ENCODE data around the gene HSPH1. TPM values are rescaled to one million over a fixed set of nuclear protein-coding genes. Genes with fewer than 3 reads are reported as not detected.

HSPH1 gene
- polyA plus RNA-seq, 4 donors: 110 to 145 (median 120) TPM

DNA sequence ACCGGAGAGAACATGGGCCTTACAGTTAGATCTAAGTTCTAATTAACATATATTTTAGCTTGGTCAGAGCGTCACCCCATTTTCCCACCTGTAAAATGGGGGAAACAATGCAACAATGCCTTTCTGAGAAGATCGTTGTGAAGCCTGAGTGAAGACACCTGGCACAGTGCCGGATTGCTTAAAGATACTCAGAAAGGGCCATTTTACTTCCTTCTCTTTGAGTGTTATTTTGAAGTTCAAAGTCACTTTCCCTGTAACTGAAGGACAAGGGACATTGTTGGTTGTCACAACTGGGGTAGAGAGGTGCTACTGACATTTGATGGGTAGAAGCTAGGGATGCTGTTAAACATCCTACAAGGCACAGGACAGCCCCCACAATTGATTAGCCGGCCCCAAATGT lies 28.1 kb downstream of the HSPH1 start:
- no peak for DNase-seq (ENCODE audit: low read depth in 4 of 4, low spot score in 2 of 4)

DNA sequence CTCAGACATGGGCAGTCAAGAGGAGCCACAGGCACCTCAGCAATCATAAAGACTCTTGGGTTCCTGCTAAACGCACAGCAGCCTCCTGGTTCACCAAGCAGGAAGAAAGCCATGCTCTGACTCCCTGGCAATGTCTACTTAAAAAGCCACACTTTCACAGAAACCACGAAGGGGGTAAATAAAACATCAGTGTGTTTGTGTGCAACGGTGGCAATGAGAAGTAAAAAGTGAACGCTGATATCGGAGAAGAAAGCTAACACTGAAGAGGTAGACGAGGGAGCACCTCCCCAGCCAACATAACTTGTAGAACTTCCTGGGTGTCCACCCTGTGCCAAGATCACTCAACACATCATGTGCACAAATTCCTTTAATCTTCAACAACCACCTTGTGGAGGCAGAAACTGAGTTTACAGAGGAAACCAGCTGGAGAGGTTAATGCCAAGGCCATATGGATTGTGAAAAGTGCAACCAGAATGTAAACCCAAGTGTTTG lies 30.2 kb downstream of the HSPH1 start:
- no peak for DNase-seq (ENCODE audit: low read depth in 4 of 4, low spot score in 2 of 4)

DNA sequence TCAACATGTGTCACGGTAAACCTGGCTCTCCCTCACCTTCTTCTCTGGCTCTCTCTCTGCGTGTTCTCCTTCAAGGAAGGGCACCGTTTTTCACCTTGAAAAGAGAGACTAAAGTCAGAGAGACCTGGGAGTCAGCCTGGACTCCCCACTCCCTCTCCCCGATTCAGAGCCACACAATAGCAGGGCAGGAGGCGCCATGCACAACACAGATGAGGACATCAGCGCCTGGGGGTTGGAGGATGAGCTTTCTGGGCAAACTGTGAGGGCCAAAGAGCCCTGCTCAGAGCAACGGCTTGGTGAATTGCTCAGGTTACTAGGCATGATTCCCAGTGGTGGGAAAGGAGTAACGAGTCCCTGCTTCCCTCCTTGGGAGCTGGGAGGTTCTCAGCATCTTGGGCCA lies 32.3 kb downstream of the HSPH1 start:
- DNase-seq (ENCODE audit: low read depth in 4 of 4, low spot score in 2 of 4): no peak

DNA sequence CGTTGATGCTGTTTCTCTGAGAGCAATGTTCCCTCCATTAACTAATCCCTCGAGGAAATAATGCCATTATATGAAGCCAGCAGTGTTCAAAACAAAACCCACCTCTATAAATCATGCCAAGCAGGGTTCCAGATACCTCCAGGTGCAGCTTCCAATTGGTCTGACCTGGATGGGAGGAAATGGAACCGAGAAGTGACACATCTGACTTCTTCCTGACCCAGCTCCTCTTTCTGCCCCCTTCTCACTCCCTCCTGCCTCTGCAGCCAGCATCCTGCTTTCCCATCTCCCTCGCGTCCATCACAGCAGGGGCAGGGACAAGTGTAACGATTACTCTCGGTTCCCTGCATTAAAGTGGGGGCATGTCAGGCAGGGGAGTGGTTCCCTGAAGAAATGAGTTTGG lies 37.5 kb downstream of the HSPH1 start:
- DNase-seq (ENCODE audit: low read depth in 4 of 4, low spot score in 2 of 4): no peak

DNA sequence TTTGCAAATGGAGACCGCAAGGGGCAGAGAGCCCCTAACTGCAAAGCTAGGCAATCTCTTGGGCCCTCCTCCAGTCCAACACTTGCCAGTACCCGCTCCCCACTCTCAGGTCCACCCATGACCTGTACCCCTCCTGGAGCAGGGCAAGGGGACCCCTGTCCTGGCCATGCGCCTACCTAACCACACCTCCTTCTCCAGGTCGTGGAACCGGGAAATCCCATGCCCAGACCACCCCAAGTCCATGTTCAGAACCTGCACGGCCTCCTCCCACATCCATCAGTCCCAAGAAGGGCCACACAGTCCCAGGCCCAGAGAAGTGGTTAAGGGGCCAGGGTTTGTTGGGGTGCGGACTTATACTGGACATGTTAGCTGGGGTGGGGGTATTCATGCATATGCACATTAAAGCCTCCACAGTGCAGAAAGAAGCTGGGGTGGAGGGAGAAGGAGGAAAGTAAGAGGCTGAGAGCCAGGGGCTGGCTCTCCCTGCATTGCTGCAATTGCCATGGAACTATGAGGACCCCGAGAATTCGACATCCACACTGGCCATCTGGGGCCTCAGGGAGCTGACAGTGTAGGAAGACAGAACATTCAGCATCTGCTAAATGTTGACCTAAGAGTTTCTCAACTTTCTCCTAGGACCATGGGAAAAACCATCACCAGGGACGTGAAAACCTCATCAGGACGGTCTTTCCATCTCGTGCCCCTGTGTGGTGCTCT lies 39.0 kb downstream of the HSPH1 start:
- no peak for DNase-seq (ENCODE audit: low read depth in 4 of 4, low spot score in 2 of 4)

DNA sequence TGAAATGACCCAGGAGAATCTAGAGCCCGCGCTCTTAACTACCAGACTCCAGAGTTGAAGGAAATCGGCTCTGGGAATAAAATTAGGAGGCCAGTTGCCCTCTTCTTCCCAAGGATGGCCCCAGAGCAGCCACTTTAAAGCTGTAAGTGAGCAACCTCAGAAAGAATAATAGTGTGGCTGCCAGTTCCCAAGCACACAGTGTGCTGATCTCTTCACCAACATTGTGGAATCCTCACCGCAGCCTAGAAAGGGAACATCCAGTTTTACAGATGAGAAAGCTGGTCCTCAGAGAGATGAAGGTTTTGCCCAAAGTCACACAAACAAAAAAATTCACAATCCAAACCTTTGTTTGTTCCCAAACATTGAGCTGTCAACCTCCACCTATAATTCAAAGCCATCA lies 39.6 kb downstream of the HSPH1 start:
- DNase-seq (ENCODE audit: low read depth in 4 of 4, low spot score in 2 of 4): no peak

DNA sequence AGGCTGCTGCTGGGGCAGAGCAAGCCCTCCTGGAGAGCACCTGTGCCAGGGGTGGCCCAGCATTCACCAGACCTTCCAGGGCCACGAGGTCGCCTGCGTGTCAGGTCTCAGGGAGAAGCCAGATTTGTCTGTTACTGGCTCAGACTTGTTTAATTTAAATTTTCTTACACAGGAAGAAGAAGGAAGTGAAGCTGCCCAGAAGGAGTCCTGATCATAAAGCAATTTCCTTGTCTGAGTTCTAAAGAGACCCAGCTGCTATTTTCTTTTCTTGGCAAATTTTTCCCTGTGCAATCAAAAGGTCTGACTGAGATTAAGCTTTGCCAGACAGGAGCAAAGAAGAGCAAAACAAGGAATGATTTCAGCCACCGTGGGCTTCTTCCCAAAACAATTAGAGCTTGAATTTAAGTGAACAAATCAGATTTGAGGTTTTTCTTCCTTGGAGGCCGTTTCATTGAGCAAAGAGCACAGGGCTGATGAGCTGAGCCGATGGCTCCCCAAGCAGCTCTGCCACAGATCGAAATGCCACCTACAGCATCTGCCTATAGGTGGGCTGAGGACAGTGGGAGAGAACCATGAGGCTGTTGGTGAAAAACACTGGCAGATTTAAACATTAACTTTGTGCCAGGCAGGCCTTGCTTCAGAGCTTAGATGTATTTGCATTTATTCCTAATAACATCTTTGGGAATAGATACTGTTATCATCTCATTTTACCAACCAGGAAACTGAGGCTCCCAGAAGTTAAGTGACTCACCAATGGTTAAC lies 40.1 kb downstream of the HSPH1 start:
- DNase-seq (ENCODE audit: low read depth in 4 of 4, low spot score in 2 of 4): peak in 1 of 4 donors; percentile 20

DNA sequence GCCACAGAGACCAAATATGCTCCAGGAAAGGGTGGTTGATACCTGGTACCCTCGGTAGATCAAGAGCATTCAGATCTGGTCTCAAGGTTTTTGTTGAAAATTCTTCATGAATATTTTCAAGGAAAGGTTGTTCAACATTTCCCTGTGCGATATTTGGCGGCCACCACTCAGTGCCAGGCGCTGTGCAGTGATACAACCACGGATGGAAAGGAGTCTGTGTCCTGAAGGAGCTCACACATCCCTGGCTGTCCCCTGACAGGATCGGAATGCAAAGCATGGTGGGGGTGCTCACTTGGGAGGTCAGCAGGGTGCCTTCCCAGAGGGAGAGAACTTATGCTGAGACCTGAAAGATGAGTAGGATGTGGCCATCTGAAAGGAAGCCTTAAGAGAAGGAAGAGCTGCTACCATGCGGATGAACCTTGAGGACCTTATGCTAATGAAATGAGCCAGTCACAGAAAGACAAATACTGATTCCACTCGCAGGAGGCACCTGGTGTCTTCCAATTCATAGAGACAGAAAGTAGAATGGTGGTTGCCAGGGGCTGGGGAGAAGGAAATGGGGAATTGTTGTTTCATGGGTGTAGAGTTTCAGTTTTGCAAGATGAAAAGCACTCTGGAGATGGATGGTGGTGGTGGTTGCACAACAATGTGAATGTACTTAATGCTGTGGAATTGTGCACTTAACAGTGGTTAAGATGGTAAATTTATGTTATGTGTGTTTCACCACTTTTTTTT lies 41.6 kb downstream of the HSPH1 start:
- DNase-seq (ENCODE audit: low read depth in 4 of 4, low spot score in 2 of 4): no peak

DNA sequence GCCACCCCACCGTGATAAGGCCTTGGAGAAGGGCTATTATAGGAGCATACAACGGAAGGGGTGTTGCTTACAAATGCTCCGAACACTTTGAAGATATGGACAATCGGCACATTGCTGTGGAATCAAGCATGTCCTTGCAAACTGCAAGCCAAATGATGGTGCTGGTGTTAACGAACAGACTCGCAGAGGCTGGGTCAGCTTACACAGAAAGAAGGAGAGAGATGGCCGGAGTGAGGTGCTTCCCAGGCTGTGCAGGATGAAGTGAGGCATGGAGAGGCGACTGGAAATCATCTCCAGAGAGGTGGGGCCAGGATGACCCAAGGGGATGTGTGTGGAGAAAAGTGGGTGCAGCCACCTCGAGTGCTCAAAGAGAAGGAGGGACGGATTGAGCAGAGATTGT lies 42.2 kb downstream of the HSPH1 start:
- DNase-seq (ENCODE audit: low read depth in 4 of 4, low spot score in 2 of 4): no peak

DNA sequence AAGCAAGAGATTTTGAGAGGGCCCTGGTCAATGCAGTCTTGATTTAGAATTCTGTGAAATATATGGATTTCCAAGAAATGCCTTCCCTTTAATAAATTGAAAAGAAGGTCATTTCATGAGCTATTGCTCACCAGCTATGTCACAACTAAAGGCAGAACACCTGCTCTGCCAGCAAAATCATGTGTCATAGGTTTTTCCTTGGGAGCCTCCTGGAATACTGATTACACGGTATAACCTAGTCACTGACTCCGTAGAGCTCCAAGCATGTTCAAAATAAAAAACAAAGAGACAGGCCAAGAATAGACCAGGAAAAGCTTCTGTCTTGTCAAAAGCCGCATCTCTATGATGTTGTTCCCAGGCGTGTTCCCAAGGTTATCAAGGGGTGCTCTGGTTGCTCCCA lies 45.5 kb downstream of the HSPH1 start:
- no peak for DNase-seq (ENCODE audit: low read depth in 4 of 4, low spot score in 2 of 4)

DNA sequence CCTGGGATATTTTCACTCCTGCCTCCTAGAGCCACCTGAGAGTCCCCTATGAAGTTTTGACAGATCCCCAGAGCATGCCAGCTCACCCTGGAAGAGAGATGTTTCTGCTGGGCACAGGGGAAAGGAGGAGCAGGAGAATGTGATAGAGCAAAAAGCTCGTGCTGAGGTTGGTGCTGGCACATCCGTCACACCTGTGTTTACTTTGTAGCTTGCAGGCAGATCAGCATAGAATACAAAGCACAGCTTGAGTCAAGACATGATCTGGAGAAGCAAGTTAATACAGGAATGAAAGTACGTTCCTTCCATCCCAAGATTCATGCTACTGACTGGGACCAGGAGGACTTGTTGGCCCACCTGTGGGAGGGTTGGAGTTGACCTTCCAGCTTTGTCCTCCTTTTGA lies 46.1 kb downstream of the HSPH1 start:
- DNase-seq (ENCODE audit: low read depth in 4 of 4, low spot score in 2 of 4): no peak

DNA sequence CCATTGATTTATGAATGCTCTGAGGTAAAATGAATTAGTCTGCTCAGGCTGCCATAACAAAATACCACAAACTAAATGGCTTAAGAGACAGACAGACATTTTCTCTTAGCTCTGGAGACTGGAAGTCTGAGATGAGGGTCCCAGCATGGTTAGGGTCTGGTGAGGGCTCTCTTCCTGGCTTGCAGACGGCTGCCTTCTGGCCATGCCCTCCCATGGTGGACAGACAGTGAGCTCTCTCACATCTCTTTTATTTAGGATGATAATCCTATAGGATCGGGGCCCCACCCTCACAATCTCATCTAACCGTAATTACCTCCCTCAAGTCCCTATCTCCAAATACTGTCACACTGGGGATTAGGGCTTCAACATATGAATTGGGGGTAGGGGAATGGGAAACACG lies 47.1 kb downstream of the HSPH1 start:
- no peak for DNase-seq (ENCODE audit: low read depth in 4 of 4, low spot score in 2 of 4)

DNA sequence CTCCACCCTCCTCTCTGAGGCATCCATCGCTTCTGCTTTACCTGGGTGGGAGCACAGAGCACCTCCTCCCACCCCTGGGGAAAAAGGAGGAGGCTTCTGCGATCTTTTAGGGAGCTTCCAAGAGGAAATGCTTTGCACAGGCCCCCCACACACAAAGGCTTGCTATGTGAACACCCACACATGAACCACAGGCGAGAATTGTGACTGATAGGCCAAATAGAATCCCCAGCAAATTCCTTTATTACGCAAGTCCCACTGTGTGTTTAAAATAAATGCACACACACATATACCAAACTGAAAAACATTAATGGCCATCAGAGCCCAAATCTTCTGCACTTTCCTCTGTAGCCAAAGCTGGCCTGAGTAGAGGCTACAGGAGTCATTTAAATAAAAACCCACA lies 50.6 kb downstream of the HSPH1 start:
- no peak for DNase-seq (ENCODE audit: low read depth in 4 of 4, low spot score in 2 of 4)

DNA sequence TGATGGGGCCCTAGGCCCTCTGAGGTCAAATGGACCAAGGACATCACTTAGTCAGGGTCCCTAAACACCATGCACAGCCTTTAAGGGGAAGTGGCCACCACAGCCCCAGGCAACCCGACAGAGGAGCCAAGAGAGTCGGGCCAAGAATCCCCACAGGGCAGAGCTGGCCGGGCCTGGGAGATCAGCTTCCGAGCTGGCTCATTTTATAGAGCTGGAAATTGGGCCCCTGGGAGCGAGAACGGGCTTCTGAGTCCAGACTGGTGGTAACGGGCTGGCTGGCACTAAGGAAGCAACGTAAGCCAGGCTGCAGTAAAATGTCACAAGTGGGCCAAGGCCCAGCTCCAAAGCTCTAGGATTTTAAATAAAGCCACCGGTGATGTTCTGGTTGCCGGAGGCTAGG lies 51.1 kb downstream of the HSPH1 start:
- DNase-seq (ENCODE audit: low read depth in 4 of 4, low spot score in 2 of 4): no peak

DNA sequence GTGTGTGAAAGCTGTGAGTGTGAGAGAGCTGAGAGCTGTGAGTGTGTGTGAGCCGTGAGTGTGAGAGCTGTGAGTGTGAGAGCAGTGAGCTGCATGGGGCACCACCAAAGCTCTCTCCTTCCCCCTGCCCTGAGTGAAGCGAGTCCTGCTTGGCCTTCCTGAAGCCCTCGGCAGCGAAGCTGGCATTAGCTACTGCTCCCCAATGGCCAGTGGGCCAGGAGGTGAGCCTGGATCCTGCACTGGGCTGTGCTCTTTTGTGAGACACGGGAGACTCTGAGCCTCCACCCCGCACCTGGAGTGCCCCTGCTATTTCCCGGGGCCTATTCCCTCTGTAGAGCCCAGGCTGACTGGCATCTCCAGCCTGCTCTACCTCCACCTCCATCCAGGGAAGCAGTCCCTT lies 51.5 kb downstream of the HSPH1 start:
- no peak for DNase-seq (ENCODE audit: low read depth in 4 of 4, low spot score in 2 of 4)

DNA sequence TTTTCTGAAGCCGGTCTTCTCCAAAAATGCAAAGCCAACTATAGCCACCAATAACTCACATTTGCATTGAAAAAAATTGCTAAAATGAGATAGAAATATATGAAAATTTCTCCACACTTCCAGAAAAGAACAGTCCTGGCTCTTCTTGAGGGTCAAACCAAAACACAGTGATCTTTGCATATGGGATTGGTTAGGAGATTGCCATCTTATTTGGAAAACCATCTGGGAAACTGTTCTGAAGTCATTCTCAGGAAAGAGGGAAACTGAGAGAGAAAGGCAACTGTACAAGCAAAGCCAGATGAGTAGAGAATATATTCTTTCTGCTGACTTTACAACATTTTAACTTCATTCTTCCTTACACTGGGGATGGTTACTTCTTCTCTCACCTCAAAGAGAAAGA lies 54.6 kb downstream of the HSPH1 start:
- DNase-seq (ENCODE audit: low read depth in 4 of 4, low spot score in 2 of 4): no peak

DNA sequence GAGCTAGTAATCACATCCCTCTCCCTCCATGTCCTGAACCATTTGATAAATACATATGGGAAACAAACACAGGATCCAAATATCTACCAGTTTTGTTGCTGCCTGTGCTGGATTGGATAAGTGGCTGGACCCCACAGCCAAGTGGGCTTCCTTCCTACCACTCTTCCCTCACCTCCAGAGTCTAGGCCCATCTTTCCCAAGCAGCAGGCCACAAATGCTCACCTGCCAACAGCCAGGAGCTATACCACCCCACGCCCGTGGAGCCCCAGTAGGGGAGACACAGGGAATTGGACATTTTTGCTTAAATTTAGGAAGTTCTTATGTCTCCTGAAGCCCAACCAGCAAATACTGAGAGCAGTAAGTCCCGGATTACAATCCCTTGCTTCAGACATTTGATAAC lies 55.8 kb downstream of the HSPH1 start:
- no peak for DNase-seq (ENCODE audit: low read depth in 4 of 4, low spot score in 2 of 4)

DNA sequence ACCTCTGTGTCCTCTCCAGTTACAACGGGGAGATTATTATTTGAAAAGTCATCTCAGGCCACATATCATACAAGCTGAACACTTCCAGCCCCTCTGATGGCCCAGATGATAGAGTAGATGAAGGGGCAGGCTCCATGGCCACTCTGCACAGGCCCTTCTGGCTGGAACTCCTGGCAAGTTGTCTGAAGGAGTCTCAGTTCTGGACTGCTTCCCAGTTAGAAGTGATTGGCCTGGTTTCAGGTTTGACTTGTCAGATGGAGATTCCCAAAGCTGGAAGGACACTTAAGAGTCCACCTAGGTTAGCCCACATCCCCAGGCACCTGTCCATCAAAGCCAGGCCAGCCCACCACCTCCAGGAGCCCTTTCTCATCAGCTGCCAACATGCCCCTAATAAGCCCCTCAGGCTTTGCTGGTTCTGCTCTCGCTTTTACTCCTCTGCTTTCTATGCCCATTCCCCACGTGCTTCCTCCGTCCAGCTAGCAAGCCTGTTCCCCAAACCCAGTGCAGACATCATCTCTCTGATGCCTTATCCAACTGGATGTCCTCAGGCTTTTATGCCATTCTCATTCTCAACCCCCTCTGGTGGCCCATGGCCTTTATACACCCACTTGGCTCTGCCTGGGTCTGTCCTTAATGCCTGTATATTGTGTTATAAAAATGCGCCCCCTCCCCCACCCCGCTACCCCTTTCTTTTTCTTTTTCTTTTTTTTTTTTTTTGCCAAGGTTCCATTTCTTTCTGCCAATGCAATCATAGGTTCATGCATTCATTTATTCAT lies 56.5 kb downstream of the HSPH1 start:
- no peak for DNase-seq (ENCODE audit: low read depth in 4 of 4, low spot score in 2 of 4)

DNA sequence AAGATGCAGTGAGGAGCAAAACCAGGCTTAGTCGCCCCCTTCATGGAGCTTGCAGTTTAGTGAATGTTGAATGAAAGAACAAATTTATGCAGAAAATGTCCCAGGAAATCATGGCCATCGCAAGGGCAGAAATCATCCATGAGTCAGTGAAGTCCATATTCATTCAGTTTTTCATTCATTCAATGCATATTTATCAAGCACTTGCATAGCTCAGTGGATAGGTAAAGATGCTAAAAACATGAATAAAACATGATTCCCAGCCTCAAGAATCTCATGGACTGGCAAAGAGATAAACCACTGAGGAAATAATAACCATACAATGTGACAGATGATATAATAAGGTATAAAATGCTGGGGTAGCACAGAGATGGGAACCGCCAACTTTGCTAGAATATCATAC lies 58.8 kb downstream of the HSPH1 start:
- no peak for DNase-seq (ENCODE audit: low read depth in 4 of 4, low spot score in 2 of 4)

DNA sequence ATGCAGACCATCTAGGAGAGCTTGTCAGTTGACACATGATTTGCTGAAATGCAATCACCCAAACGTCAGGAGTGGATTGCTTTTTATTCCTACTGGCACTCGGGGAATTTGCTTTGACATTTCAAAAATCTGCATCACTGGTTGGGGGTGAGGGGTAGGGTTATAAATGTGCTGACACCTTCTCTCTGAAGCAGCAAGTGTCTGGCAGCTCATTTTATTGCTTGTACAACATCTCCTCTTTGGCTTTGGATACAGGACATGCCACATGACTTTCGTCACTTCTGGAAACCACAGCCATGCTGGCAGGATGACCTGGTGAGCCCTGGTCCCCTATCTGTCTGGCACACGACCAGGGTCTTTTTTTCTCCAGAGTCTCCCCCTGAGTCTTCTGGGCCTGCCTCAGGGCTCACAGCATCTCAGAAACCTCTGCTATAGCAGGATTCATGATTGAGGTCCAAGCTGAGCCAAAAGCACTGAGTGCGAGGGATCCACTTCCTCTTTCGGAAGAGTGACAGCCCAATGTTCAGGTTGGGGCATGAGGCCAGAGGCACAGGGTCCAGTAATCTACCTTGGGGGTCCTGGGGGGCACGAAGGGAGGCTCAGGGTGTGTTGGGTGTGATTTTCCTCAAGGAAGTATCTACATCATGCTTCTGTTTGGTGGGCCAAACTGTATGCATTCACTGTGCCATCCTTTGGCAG lies 60.1 kb downstream of the HSPH1 start:
- no peak for DNase-seq (ENCODE audit: low read depth in 4 of 4, low spot score in 2 of 4)
